Caco-2 (cell line): ENCODE data around the gene BRS3. TPM values are rescaled to one million over a fixed set of nuclear protein-coding genes. Genes with fewer than 3 reads are reported as not detected.

ENCODE experiments used
- BruUV-seq: library from RNA; stranded (reverse); fragments of 400-500 nt; replicated peaks from 2 replicates; lab custom pipeline; 2021; lab: Mats Ljungman, UMichigan
- CTCF ChIA-PET: fragments of 300-600 bp; sonication (Branson Sonifier 250); formaldehyde crosslinking; loops from one replicate; lab custom pipeline; 2022; ENCODE audit warnings: antibody characterized with exemption; lab: Charles Lee
- POLR2A ChIA-PET: fragments of 300-600 bp; sonication (Branson Sonifier 250); formaldehyde crosslinking; loops from one replicate; lab custom pipeline; 2022; ENCODE audit warnings: antibody characterized with exemption; lab: Charles Lee
- DNase-seq, 2 experiments: peaks; one replicate each; pipeline versions ENCODE4 v3.0.0 to v3.0.0-alpha.2; 2020 to 2022
- H3K27me3 ChIP-seq: replicated peaks from 2 replicates; pipeline ENCODE4 v1.6.0; 2011; ENCODE audit warnings: low read length; ENCODE audit not compliant: control insufficient read depth, insufficient read depth
- H3K36me3 ChIP-seq: 2 replicates; pipeline ENCODE4 v1.5.1; 2011; ENCODE audit warnings: low read length; ENCODE audit not compliant: control insufficient read depth, insufficient read depth
- H3K4me1 ChIP-seq: fragments of 250-450 bp; sonication (Bioruptor Pico); 2 replicates; pipeline ENCODE4 v1.5.1; 2020; ENCODE audit warnings: mild to moderate bottlenecking
- H3K4me3 ChIP-seq: 2 replicates; pipeline ENCODE4 v1.5.1; 2011; ENCODE audit warnings: low read depth, mild to moderate bottlenecking, control low read depth, low read length
- H3K9me3 ChIP-seq: fragments of 250-450 bp; sonication (Bioruptor Pico); 2 replicates; pipeline ENCODE4 v1.5.1; 2020; ENCODE audit warnings: mild to moderate bottlenecking, moderate library complexity
- H3K27ac Mint-ChIP-seq: one replicate; pipeline ENCODE4 v1.8.0; 2022; ENCODE audit warnings: mixed read lengths; ENCODE audit not compliant: unreplicated experiment
- H3K27me3 Mint-ChIP-seq: one replicate; pipeline ENCODE4 v1.8.0; 2022; ENCODE audit warnings: mixed read lengths; ENCODE audit not compliant: insufficient read depth, unreplicated experiment
- H3K36me3 Mint-ChIP-seq: one replicate; pipeline ENCODE4 v1.8.0; 2022; ENCODE audit warnings: mild to moderate bottlenecking, mixed read lengths; ENCODE audit not compliant: insufficient read depth, unreplicated experiment
- H3K4me1 Mint-ChIP-seq: one replicate; pipeline ENCODE4 v1.8.0; 2022; ENCODE audit warnings: low read depth, mixed read lengths; ENCODE audit not compliant: unreplicated experiment
- H3K4me3 Mint-ChIP-seq: one replicate; pipeline ENCODE4 v1.8.0; 2022; ENCODE audit warnings: mild to moderate bottlenecking, moderate library complexity, mixed read lengths; ENCODE audit not compliant: unreplicated experiment
- H3K9me3 Mint-ChIP-seq: one replicate; pipeline ENCODE4 v1.8.0; 2022; ENCODE audit warnings: mixed read lengths; ENCODE audit not compliant: unreplicated experiment
- CTCF ChIP-seq, 2 experiments: fragments of 200-600 bp in 1 of 2; IDR thresholded peaks; 1 replicate in 1 of 2; 2 replicates in 1 of 2; pipeline versions ENCODE4 v1.5.1 to v1.8.0; 2011 to 2022; ENCODE audit warnings: antibody characterized with exemption in 1 of 2, control low read depth in 1 of 2, inconsistent platforms in 1 of 2, low read depth in 1 of 2, low read length in 1 of 2, mild to moderate bottlenecking in 1 of 2, moderate library complexity in 1 of 2; ENCODE audit not compliant: insufficient read depth in 1 of 2, severe bottlenecking in 1 of 2, unreplicated experiment in 1 of 2
- intact Hi-C: fragments of 100-400 bp; cut with micrococcal nuclease; formaldehyde crosslinking; loops from one replicate; pipeline ENCODE4 v1.10.0; 2022; ENCODE audit not compliant: unreplicated experiment
- total RNA-seq: library from RNA; stranded (reverse); gene quantifications from 2 replicates; pipeline ENCODE4 v1.2.3, GENCODE V29; 2022

The BRS3 gene
- total RNA-seq, 1 experiment from 2014 or later = not detected

- H3K36me3 Mint-ChIP-seq = no peaks in the 10 kb centered on the region
- no peak overlapping the region for H3K4me3 ChIP-seq
- H3K4me1 Mint-ChIP-seq = no peaks in the 10 kb centered on the region
- no peaks in the 10 kb centered on the region for H3K27me3 Mint-ChIP-seq
- no TSS peak for BruUV-seq
- ChIA-PET POLR2A (no interaction called here), CTCF (no interaction called here)
- TF ChIP-seq CTCF (IDR thresholded peaks at IDR 0.05; ENCODE audit: insufficient read depth in 1 of 2, low read depth in 1 of 2, low read length in 1 of 2, severe bottlenecking in 1 of 2, unreplicated experiment in 1 of 2) = no peak
- no peak overlapping the region for H3K4me3 Mint-ChIP-seq
- no peak overlapping the region for H3K27ac Mint-ChIP-seq
- no peaks in the 10 kb centered on the region for H3K27me3 ChIP-seq
- H3K9me3 Mint-ChIP-seq = no peaks in the 10 kb centered on the region
- no peaks in the 10 kb centered on the region for H3K4me1 ChIP-seq
- H3K36me3 ChIP-seq = no peaks in the 10 kb centered on the region
- intact Hi-C loops = no loop called here
- no peak for DNase-seq
- no peaks in the 10 kb centered on the region for H3K9me3 ChIP-seq
These were observed 14.1 kb upstream of the BRS3 start for GRCh38 chrX:136473663-136474062.

GRCh38 chrX:136475236-136475635 lies 12.5 kb upstream of the BRS3 start:
- DNase-seq = no peak
- no peak overlapping the region for H3K27ac Mint-ChIP-seq
- Histone ChIP-seq H3K27me3 (no peaks in the 10 kb centered on the region), H3K4me3 (no peak overlapping the region), H3K9me3 (no peaks in the 10 kb centered on the region), H3K36me3 (no peaks in the 10 kb centered on the region), H3K4me1 (no peaks in the 10 kb centered on the region)
- H3K4me1 Mint-ChIP-seq = no peaks in the 10 kb centered on the region
- no peak overlapping the region for H3K4me3 Mint-ChIP-seq
- H3K9me3 Mint-ChIP-seq = no peaks in the 10 kb centered on the region
- TF ChIP-seq CTCF (IDR thresholded peaks at IDR 0.05; ENCODE audit: insufficient read depth in 1 of 2, low read depth in 1 of 2, low read length in 1 of 2, severe bottlenecking in 1 of 2, unreplicated experiment in 1 of 2) = no peak
- ChIA-PET CTCF (no interaction called here), POLR2A (no interaction called here)
- H3K36me3 Mint-ChIP-seq = no peaks in the 10 kb centered on the region
- no TSS peak for BruUV-seq
- no peaks in the 10 kb centered on the region for H3K27me3 Mint-ChIP-seq
- intact Hi-C loops = no loop called here

- Histone ChIP-seq H3K4me1 (no peaks in the 10 kb centered on the region), H3K4me3 (no peak overlapping the region), H3K36me3 (no peaks in the 10 kb centered on the region), H3K27me3 (no peaks in the 10 kb centered on the region), H3K9me3 (no peaks in the 10 kb centered on the region)
- CTCF ChIA-PET = interaction anchor here (0.6 to 0.9 kb wide), 3 partner anchors 40 to 79 kb away, joined by 3 to 8 read pairs (median 4); partner anchors contain the start of gene VGLL1
- Mint-ChIP-seq H3K4me1 (no peaks in the 10 kb centered on the region), H3K9me3 (no peaks in the 10 kb centered on the region), H3K27me3 (no peaks in the 10 kb centered on the region), H3K27ac (no peak overlapping the region), H3K36me3 (no peaks in the 10 kb centered on the region), H3K4me3 (no peak overlapping the region)
- intact Hi-C loops = no loop called here
- BruUV-seq = no TSS peak
- DNase-seq = no peak
- POLR2A ChIA-PET = no interaction called here
- no peak for TF ChIP-seq CTCF (IDR thresholded peaks at IDR 0.05; ENCODE audit: insufficient read depth in 1 of 2, low read depth in 1 of 2, low read length in 1 of 2, severe bottlenecking in 1 of 2, unreplicated experiment in 1 of 2)
These were observed 11.2 kb upstream of the BRS3 start for GRCh38 chrX:136476501-136476900.
